HepG2 (cell line): ENCODE data around the gene TMEM131L. TPM values are rescaled to one million over a fixed set of nuclear protein-coding genes. Genes with fewer than 3 reads are reported as not detected.

Experiments
- ATAC-seq: fragments of 200-7000 bp; cut with Tn5 transposase; 3 replicates; pipeline ENCODE4 v1.9.1; 2020; ENCODE audit warnings: mild to moderate bottlenecking, moderate library complexity
- BruUV-seq: library from RNA; stranded (reverse); fragments of 400-500 nt; replicated peaks from 2 replicates; lab custom pipeline; 2021; lab: Mats Ljungman, UMichigan
- CTCF ChIA-PET: fragments of 300-600 bp; formaldehyde crosslinking; extraction: SDS; loops from one replicate; lab custom pipeline; 2021; ENCODE audit warnings: low total read pairs, inconsistent platforms, low intra/inter-chr PET ratio; lab: Yijun Ruan, JAX
- POLR2A ChIA-PET: fragments of 350-600 bp; sonication (Branson Sonifier 250); formaldehyde crosslinking; loops from one replicate; lab custom pipeline; 2020; ENCODE audit warnings: antibody characterized with exemption, inconsistent platforms; lab: Yijun Ruan, JAX
- DNase-seq: peaks from one replicate; pipeline ENCODE4 v3.0.0-alpha.2; 2015; ENCODE audit warnings: low spot score
- FAIRE-seq: peaks from 3 replicates; lab custom pipeline; 2011; peaks lifted over from hg19 to GRCh38; lab: Jason Lieb, UNC
- H2AFZ ChIP-seq: one replicate; pipeline ENCODE4 v1.6.1; 2011; ENCODE audit warnings: low read length, inconsistent platforms
- H3K27ac ChIP-seq: fragments of 300-600 bp; 3 replicates; pipeline ENCODE4 v1.8.0; 2011; ENCODE audit warnings: mixed run types, mild to moderate bottlenecking, mixed read lengths, low read length, inconsistent platforms; ENCODE audit not compliant: insufficient read depth; ENCODE audit errors: extremely low read length
- H3K27me3 ChIP-seq, 2 experiments: fragments of 200-600 bp in 1 of 2; 2 replicates in 1 of 2; 3 replicates in 1 of 2; pipeline versions ENCODE4 v1.6.0 to v1.8.0; 2011; ENCODE audit warnings: low read length in 2 of 2, mild to moderate bottlenecking in 2 of 2, moderate library complexity in 2 of 2, inconsistent platforms in 1 of 2; ENCODE audit not compliant: insufficient read depth in 2 of 2, control insufficient read depth in 1 of 2
- H3K36me3 ChIP-seq, 2 experiments: fragments of 200-600 bp in 1 of 2; replicated peaks in 1 of 2; 2 replicates in 1 of 2; 3 replicates in 1 of 2; pipeline versions ENCODE4 v1.5.1 to v1.8.0; 2011; ENCODE audit warnings: low read length in 2 of 2, inconsistent platforms in 1 of 2; ENCODE audit not compliant: insufficient read depth in 2 of 2, control insufficient read depth in 1 of 2
- H3K4me1 ChIP-seq: 2 replicates; pipeline ENCODE4 v1.5.1; 2012; ENCODE audit warnings: low read length, inconsistent platforms; ENCODE audit not compliant: insufficient read depth
- H3K4me2 ChIP-seq: 2 replicates; pipeline ENCODE4 v1.6.0; 2011; ENCODE audit warnings: low read depth, low read length, inconsistent platforms
- H3K4me3 ChIP-seq, 3 experiments: fragments of 200-600 bp in 1 of 3; sonication (generic), shearing (Covaris generic) in 1 of 3; replicated peaks in 1 of 3; 2 replicates each; pipeline ENCODE4 v1.5.1; 2011 to 2016; ENCODE audit warnings: low read length in 3 of 3, inconsistent platforms in 2 of 3, low read depth in 2 of 3, mild to moderate bottlenecking in 2 of 3, control low read depth in 1 of 3, mixed read lengths in 1 of 3; ENCODE audit not compliant: insufficient read depth in 1 of 3
- H3K79me2 ChIP-seq: one replicate; pipeline ENCODE4 v1.6.1; 2011; ENCODE audit warnings: low read length, inconsistent platforms; ENCODE audit not compliant: insufficient read depth
- H3K9ac ChIP-seq: 2 replicates; pipeline ENCODE4 v1.6.0; 2011; ENCODE audit warnings: mild to moderate bottlenecking, low read depth, low read length, inconsistent platforms; ENCODE audit not compliant: insufficient read depth
- H3K9me3 ChIP-seq: 2 replicates; pipeline ENCODE4 v1.5.1; 2012; ENCODE audit warnings: mild to moderate bottlenecking, low read length
- H4K20me1 ChIP-seq: 2 replicates; pipeline ENCODE4 v1.6.0; 2011; ENCODE audit warnings: inconsistent platforms, mild to moderate bottlenecking, low read length, moderate library complexity; ENCODE audit not compliant: insufficient read depth
- HIC2 ChIP-seq: sonication (generic); formaldehyde crosslinking; IDR thresholded peaks from 2 replicates; pipeline ENCODE4 v1.9.0; 2022; ENCODE audit warnings: low read depth, missing genetic modification reagents
- MAFK ChIP-seq, 2 experiments: IDR thresholded peaks in 1 of 2; conservative IDR thresholded peaks in 1 of 2; 2 replicates each; pipeline ENCODE4 v1.6.1; 2011; ENCODE audit warnings: improper control_type of control experiment in 2 of 2, low read length in 2 of 2
- PATZ1 ChIP-seq: sonication (generic); formaldehyde crosslinking; IDR thresholded peaks from 2 replicates; pipeline ENCODE4 v1.4.0; 2020; ENCODE audit warnings: missing genetic modification reagents
- SNAPC2 ChIP-seq: sonication (generic); formaldehyde crosslinking; IDR thresholded peaks from 2 replicates; pipeline ENCODE4 v1.8.1; 2022; ENCODE audit warnings: mild to moderate bottlenecking, missing genetic modification reagents
- ZNF709 ChIP-seq: sonication (generic); formaldehyde crosslinking; IDR thresholded peaks from 2 replicates; pipeline ENCODE4 v1.5.0; 2020; ENCODE audit warnings: mild to moderate bottlenecking, missing genetic modification reagents
- WGBS: methylation state at CpG from one replicate; pipeline ENCODE4 v1.1.6; 2017; ENCODE audit warnings: low lambda C conversion rate; 5-methylcytosine and 5-hydroxymethylcytosine counted together
- in situ Hi-C: cut with HindIII; loops from 2 replicates; pipeline ENCODE4 v1.10.0; 2017; ENCODE audit warnings: low pct_unique_long_range_greater_than_20kb; ENCODE audit not compliant: extremely low pct_ligation_motif_present
- intact Hi-C: fragments of 100-400 bp; cut with micrococcal nuclease; formaldehyde crosslinking; loops from one replicate; pipeline ENCODE4 v1.10.0; 2022; ENCODE audit not compliant: unreplicated experiment
- polyA plus RNA-seq, 8 experiments: library from polyadenylated mRNA; depleted of rRNA in 3 of 8; stranded (reverse) in 7 of 8; unstranded in 1 of 8; fragments of >200 nt; fragmentation: Illumina TruSeq in 4 of 8; extraction: Trizol in 4 of 8; gene quantifications; 2 replicates each; pipeline versions ENCODE4 v1.2.1 to v1.2.3, GENCODE V29; 2011 to 2016; ENCODE audit warnings: low read depth in 4 of 8, missing spikeins in 1 of 8, mixed read lengths in 1 of 8; ENCODE audit not compliant: insufficient read depth in 1 of 8
- total RNA-seq, 5 experiments: library from RNA; depleted of rRNA; stranded (reverse); fragments of >200 nt; fragmentation: Illumina TruSeq; extraction: Trizol; gene quantifications; 2 replicates each; pipeline ENCODE4 v1.2.3, GENCODE V29; 2016; ENCODE audit warnings: low read depth in 1 of 5
- TF ChIP-seq, protein P1 (sequence below): sonication (generic); formaldehyde crosslinking; IDR thresholded peaks from 2 replicates; pipeline ENCODE4 v1.5.0; 2020; ENCODE audit warnings: missing genetic modification reagents, mild to moderate bottlenecking, borderline replicate concordance

The TMEM131L gene
- total and polyA plus RNA-seq, 2 of the 13 experiments (the other 11 are each of a cell fraction or from before 2014, with no cell fraction given): 2.2 to 4.5 TPM

GRCh38 chr4:153623491-153623890 is 157.3 kb downstream of the TMEM131L start:
- ChIA-PET POLR2A (no interaction called here), CTCF (no interaction called here)
- no TSS peak for BruUV-seq
- H3K36me3 ChIP-seq: 0 out of 5 replicates have a peak, but pooled peaks cover 0 to 8% of the 10 kb centered on the region in 2 experiments
- no peak overlapping the region for H3K4me2 ChIP-seq
- no peaks in the 10 kb centered on the region for H3K79me2 ChIP-seq
- H3K9me3 ChIP-seq: no peaks in the 10 kb centered on the region
- no peak for FAIRE-seq
- 95% methylated on average over 2 of the region's 2 CpGs for WGBS
- no peaks in the 10 kb centered on the region for H3K4me1 ChIP-seq
- intact Hi-C loops: no loop called here
- no peak overlapping the region for H2AFZ ChIP-seq
- no peak overlapping the region for H3K4me3 ChIP-seq
- no peaks in the 10 kb centered on the region for H4K20me1 ChIP-seq
- TF ChIP-seq, protein P1, sequence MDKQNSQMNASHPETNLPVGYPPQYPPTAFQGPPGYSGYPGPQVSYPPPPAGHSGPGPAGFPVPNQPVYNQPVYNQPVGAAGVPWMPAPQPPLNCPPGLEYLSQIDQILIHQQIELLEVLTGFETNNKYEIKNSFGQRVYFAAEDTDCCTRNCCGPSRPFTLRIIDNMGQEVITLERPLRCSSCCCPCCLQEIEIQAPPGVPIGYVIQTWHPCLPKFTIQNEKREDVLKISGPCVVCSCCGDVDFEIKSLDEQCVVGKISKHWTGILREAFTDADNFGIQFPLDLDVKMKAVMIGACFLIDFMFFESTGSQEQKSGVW (CRISPR knock-in tag): no peak
- no peak for TF ChIP-seq SNAPC2 (CRISPR knock-in tag)
- no peak for TF ChIP-seq PATZ1
- peak in 1 of 2 experiments; percentile 9; a peak in 1 of 4 replicates for TF ChIP-seq MAFK (conservative IDR thresholded peaks at IDR 0.05 in 1 of 2, IDR thresholded peaks at IDR 0.05 in 1 of 2; ENCODE audit: low read length in 2 of 2)
- no peak for TF ChIP-seq HIC2 (CRISPR knock-in tag)
- no peak for TF ChIP-seq ZNF709 (CRISPR knock-in tag)
- no peaks in the 10 kb centered on the region for H3K27me3 ChIP-seq
- in situ Hi-C loops: no loop called here
- H3K27ac ChIP-seq: no peak overlapping the region
- H3K9ac ChIP-seq: no peak overlapping the region
- no peak for ATAC-seq
- no peak for DNase-seq
